HG02981 (cell line): ENCODE results near the gene BAZ2B.

Source experiments
- ATAC-seq: cut with Tn5 transposase; IDR thresholded peaks from one replicate; pipeline ENCODE4 v1.9.1; 2021; ENCODE audit warnings: mild to moderate bottlenecking, moderate library complexity; ENCODE audit not compliant: unreplicated experiment

Gene BAZ2B

DNA sequence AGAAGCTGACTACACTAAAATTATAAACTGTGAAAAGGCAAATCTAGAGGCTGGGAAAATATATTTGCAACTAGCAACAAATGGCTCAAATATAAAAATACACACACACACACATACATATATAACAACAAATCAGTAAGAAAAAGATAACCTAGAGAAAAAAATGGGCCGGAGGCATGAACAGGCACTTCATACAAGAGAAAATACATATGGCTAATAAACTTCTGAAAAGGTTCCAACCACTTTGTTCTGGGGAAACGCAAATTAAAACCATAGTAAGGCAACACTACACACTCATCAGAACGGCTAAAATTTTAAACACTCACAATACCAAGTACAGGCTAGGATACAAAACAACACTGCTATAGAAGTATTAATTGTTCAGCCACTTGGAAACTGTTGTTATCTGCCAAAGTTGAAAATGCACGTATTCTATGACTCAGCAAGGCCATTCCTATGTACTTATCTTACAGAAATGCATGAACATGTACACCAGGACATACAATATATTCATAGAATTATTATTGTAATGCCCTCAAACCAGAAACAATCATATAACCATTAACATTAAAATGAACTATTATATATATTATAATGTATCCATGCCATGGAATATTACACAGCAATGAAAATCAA, 345.5 kb downstream of the BAZ2B start:
- ATAC-seq, result no peak
